Fibroblast of lung (primary cell): ENCODE results near the gene LYSMD2. TPM values are rescaled to one million over a fixed set of nuclear protein-coding genes. Genes with fewer than 3 reads are reported as not detected.

Source experiments
- DNase-seq, 2 donors: peaks; one replicate each; pipeline versions ENCODE4 v3.0.0 to v3.0.0-alpha.2; 2010; ENCODE audit warnings: low read depth in 2 of 2
- H2AFZ ChIP-seq: 2 replicates; pipeline ENCODE4 v1.5.1; 2012; ENCODE audit warnings: low read length, control low read depth, inconsistent platforms
- H3K27ac ChIP-seq: 2 replicates; pipeline ENCODE4 v1.5.1; 2011; ENCODE audit warnings: low read length, control low read depth; ENCODE audit not compliant: insufficient read depth
- H3K27me3 ChIP-seq: 2 replicates; pipeline ENCODE4 v1.5.1; 2011; ENCODE audit warnings: mild to moderate bottlenecking, low read length; ENCODE audit not compliant: control insufficient read depth, insufficient read depth
- H3K36me3 ChIP-seq: 2 replicates; pipeline ENCODE4 v1.5.1; 2011; ENCODE audit warnings: low read length; ENCODE audit not compliant: control insufficient read depth, insufficient read depth
- H3K4me1 ChIP-seq: 2 replicates; pipeline ENCODE4 v1.5.1; 2011; ENCODE audit warnings: low read length; ENCODE audit not compliant: control insufficient read depth, insufficient read depth; ENCODE audit errors: extremely low read depth
- H3K4me2 ChIP-seq: 2 replicates; pipeline ENCODE4 v1.5.1; 2011; ENCODE audit warnings: low read length, control low read depth; ENCODE audit not compliant: insufficient read depth; ENCODE audit errors: extremely low read depth
- H3K4me3 ChIP-seq, 4 experiments: fragments of 200-600 bp in 1 of 4; sonication (generic) in 1 of 4; replicated peaks in 1 of 4; 2 replicates each; pipeline ENCODE4 v1.5.1; 2011 to 2016; ENCODE audit warnings: low read length in 4 of 4, low read depth in 3 of 4, mild to moderate bottlenecking in 3 of 4, control low read depth in 2 of 4, inconsistent platforms in 1 of 4, mixed read lengths in 1 of 4; ENCODE audit not compliant: insufficient read depth in 1 of 4; ENCODE audit errors: control extremely low read depth in 1 of 4
- H3K79me2 ChIP-seq: 2 replicates; pipeline ENCODE4 v1.5.1; 2012; ENCODE audit warnings: mild to moderate bottlenecking, low read length, inconsistent platforms; ENCODE audit not compliant: control insufficient read depth, insufficient read depth
- H3K9ac ChIP-seq: 2 replicates; pipeline ENCODE4 v1.5.1; 2011; ENCODE audit warnings: mild to moderate bottlenecking, low read length, control low read depth; ENCODE audit not compliant: insufficient read depth
- H3K9me3 ChIP-seq: 2 replicates; pipeline ENCODE4 v1.5.1; 2012; ENCODE audit warnings: low read depth, low read length; ENCODE audit not compliant: control insufficient read depth, insufficient read depth
- H4K20me1 ChIP-seq: 2 replicates; pipeline ENCODE4 v1.5.1; 2011; ENCODE audit warnings: low read length; ENCODE audit not compliant: control insufficient read depth, insufficient read depth; ENCODE audit errors: extremely low read depth
- CTCF ChIP-seq, 2 donors: IDR thresholded peaks in 1 of 2; conservative IDR thresholded peaks in 1 of 2; 1 replicate in 1 of 2; 2 replicates in 1 of 2; pipeline ENCODE4 v1.5.1; 2011 to 2012; ENCODE audit warnings: low read length in 2 of 2, control low read depth in 1 of 2, inconsistent platforms in 1 of 2, low read depth in 1 of 2, mild to moderate bottlenecking in 1 of 2
- EZH2 ChIP-seq: IDR thresholded peaks from 2 replicates; pipeline ENCODE4 v1.5.1; 2012; ENCODE audit warnings: low read length, control low read depth, mild to moderate bottlenecking; ENCODE audit errors: missing control alignments
- polyA plus RNA-seq, 2 donors: library from polyadenylated mRNA; depleted of rRNA in 1 of 2; stranded (reverse) in 1 of 2; unstranded in 1 of 2; fragments of >200 nt; gene quantifications; 2 replicates each; pipeline ENCODE4 v1.2.1, GENCODE V29; 2011 to 2012; ENCODE audit warnings: missing spikeins in 1 of 2
- total RNA-seq: library from RNA; depleted of rRNA; stranded (reverse); fragments of >200 nt; gene quantifications from 2 replicates; pipeline ENCODE4 v1.2.1, GENCODE V29; 2014

LYSMD2 gene
- total and polyA plus RNA-seq, 2 donors (not counting 1 experiment from before 2014, with no cell fraction given), result 7.8 to 10.1 TPM

- DNase-seq, result peak in 1 of 2 donors; percentile 5
- Histone ChIP-seq H4K20me1 (no peaks in the 10 kb centered on the region), H3K79me2 (no peaks in the 10 kb centered on the region), H3K4me2 (no peak overlapping the region), H3K9ac (no peak overlapping the region), H3K27me3 (no peaks in the 10 kb centered on the region), H3K9me3 (no peaks in the 10 kb centered on the region), H3K4me1 (no peaks in the 10 kb centered on the region), H3K27ac (no peak overlapping the region), H3K4me3 (no peak overlapping the region), H3K36me3 (no peaks in the 10 kb centered on the region), H2AFZ (no peak overlapping the region)
- TF ChIP-seq EZH2 (no peak), CTCF (conservative IDR thresholded peaks at IDR 0.05 in 1 of 2, IDR thresholded peaks at IDR 0.05 in 1 of 2; ENCODE audit: low read depth in 1 of 2, low read length in 2 of 2) (no peak)
Observed at GRCh38 chr15:51706926-51707608, 30.4 kb downstream of the LYSMD2 start.

- Histone ChIP-seq H2AFZ (no peak overlapping the region), H3K4me2 (no peak overlapping the region), H3K9me3 (no peaks in the 10 kb centered on the region), H3K27me3 (no peaks in the 10 kb centered on the region), H3K27ac (no peak overlapping the region), H3K9ac (no peak overlapping the region), H3K4me3 (no peak overlapping the region), H3K4me1 (no peaks in the 10 kb centered on the region), H3K79me2 (no peaks in the 10 kb centered on the region), H3K36me3 (no peaks in the 10 kb centered on the region), H4K20me1 (no peaks in the 10 kb centered on the region)
- peak in 1 of 2 donors; percentile 62 for DNase-seq
- TF ChIP-seq CTCF (conservative IDR thresholded peaks at IDR 0.05 in 1 of 2, IDR thresholded peaks at IDR 0.05 in 1 of 2; ENCODE audit: low read depth in 1 of 2, low read length in 2 of 2) (no peak), EZH2 (no peak)
Observed at GRCh38 chr15:51706291-51706690, 31.2 kb downstream of the LYSMD2 start.

DNA sequence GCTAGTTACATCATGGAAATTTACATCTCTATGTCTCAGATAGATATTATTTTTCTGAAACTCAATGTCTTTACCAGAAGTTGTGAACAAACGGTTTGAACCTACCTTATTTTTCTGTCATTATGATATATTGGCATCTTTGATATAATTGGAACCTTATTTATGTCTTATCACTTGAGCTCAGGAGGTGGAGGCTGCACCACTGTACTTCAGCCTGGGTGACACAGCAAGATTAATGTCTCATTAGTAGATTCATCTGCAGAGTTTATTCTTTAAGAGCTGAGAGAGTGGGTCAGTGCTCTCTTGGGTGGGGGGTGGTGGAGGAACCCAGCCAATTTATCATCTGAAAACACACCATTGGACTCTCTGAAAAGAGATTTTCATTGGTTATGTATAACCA is 34.7 kb downstream of the LYSMD2 start:
- Histone ChIP-seq H3K79me2 (no peaks in the 10 kb centered on the region), H3K4me1 (no peaks in the 10 kb centered on the region), H3K4me2 (no peak overlapping the region), H3K9ac (no peak overlapping the region), H3K27me3 (no peaks in the 10 kb centered on the region), H3K36me3 (no peaks in the 10 kb centered on the region), H3K4me3 (no peak overlapping the region), H3K9me3 (no peaks in the 10 kb centered on the region), H3K27ac (no peak overlapping the region), H4K20me1 (no peaks in the 10 kb centered on the region), H2AFZ (no peak overlapping the region)
- TF ChIP-seq CTCF (conservative IDR thresholded peaks at IDR 0.05 in 1 of 2, IDR thresholded peaks at IDR 0.05 in 1 of 2; ENCODE audit: low read depth in 1 of 2, low read length in 2 of 2) (no peak), EZH2 (no peak)
- DNase-seq, result no peak
